T-helper 2 cell treated with Interferon-gamma antibody and Interleukin-4, amounts not matched to agents 100 ng/mL and 5 ng/mL, for 36 hours (primary cell): ENCODE measurements around the gene GALK2. TPM values are rescaled to one million over a fixed set of nuclear protein-coding genes. Genes with fewer than 3 reads are reported as not detected.
"Not testable (repeated sequence)": the region's sequence is repeated elsewhere in the genome, so short reads cannot be mapped to it uniquely, and the experiment has no call there.

Experiments used
- intact Hi-C: fragments of 100-400 bp; cut with micrococcal nuclease; formaldehyde crosslinking; loops from one replicate; pipeline ENCODE4 v1.15.1; 2023
- total RNA-seq: library from RNA; stranded (reverse); gene quantifications from 2 replicates; pipeline ENCODE4 v1.2.3, GENCODE V29; 2022

Gene GALK2
- total RNA-seq, 1 donor from 2014 or later: 31.3 TPM

DNA sequence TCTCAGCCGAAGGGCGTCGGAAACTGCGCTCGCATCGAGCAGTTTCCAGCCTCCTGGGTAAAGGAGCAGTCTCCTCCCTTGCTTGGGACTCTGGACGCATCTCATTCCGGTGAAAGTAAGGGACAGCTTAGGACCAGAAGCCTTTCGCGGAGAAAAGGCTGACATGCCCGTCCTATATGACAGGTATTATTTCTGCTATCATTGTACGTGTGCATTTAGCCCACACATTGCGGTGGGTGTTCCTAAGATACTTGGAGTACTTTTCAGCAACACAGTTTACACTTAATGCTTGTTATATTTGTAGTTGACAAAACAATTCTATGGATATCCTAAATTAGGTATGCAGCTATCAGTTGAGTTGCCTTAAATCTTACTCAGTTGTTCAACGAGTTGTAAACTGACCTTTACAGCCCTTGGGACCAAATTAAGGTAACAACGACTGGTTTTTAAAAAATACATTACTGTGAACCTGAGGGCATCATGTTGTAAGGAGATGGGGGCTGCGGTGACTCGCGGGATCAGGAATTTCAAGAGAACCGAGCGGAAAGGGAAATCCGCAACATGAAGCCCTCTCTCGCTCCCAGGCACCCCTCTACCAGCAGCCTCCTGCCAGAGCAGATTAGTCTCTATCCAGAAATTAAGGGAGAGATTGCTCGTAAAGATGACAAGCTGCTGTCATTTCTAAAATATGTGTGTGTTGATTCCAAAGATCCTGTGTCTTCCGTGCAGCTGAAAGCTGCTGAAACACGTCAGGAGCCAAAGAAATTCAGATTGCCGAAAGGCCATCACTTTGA lies 14.0 kb upstream of the GALK2 start:
- intact Hi-C loops: loop anchor here (1.0 to 10.0 kb wide), 12 partner anchors 14 to 1749 kb away; partner anchors contain the start of genes AP4E1, CEP152, DUT and EID1

DNA sequence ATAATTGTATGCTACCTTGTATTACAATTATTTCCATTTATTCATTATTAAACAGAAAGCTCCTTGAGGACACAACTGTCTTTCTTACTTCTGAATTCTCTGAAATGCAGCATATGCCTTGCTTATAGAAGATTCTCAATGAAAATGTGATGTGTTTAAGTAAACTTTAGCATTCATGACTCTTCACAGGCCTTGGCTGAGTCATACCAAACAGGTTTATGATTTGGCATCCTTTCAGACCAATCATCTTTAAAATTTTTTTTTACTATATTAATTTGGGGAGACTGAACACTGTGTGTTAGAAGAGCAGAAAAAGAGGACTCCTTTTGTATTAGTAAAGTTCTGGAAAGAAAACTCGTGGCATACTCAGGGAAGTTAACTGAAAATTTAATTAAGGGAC lies 6.4 kb upstream of the GALK2 start:
- intact Hi-C loops: no loop called here

DNA sequence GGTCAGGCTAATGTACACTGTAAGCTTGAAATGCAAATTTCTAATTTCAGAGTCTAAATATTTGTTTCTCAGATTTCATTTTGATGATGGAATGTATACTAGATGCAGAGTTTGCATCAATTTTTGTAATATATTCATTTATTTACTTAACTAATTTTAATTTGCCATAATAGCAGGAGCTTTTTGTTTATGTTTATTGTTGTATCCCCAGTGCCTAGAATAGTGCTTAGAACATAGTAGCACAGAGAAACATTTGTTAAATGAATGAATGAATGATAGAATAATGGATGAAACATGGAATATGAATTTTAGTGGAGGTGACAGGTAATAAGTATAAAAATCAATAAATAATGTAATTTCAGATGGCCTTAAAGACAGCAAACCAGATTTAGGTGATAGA lies 5.2 kb upstream of the GALK2 start:
- intact Hi-C loops: no loop called here

DNA sequence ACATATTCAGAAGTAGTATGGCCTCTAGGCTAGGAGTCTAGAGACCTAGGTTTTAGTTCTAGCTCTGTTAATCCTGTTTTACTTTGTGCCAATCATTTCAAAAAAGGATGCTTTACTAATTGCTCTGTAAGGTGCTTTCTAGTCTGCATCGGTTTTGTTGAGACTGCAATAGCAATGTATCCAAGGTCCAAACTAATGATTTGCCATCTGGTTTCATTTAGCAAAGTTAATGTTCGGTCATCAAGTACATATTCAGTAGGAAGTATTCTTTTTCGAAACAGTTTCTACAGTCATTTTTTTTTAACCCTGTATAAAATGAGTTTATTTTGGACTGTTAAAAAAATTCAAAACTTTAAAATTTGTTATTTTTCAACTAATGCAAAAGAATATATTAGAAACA lies 2.0 kb upstream of the GALK2 start:
- intact Hi-C loops: no loop called here

DNA sequence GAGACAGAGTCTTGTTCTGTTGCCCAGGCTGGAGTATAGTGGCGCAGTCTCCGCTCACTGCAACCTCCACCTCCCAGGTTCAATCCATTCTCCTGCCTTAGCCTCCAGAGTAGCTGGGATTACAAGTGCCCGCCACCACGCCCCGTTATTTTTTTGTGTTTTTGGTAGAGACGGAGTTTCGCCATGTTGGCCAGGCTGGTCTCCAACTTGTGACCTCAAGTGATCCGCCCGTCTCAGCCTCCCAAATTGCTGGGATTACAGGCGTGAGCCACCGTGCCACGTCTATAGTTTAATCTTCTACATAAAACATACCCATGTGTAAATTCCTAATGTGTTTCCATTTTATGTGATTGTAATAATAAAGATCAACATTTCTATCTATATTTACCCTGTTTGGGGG lies 1.7 kb downstream of the GALK2 start:
- intact Hi-C loops: loop anchor here (2.0 to 5.0 kb wide), 2 partner anchors 449 to 1251 kb away; partner anchors contain the start of genes DTWD1, FAM227B and USP8

DNA sequence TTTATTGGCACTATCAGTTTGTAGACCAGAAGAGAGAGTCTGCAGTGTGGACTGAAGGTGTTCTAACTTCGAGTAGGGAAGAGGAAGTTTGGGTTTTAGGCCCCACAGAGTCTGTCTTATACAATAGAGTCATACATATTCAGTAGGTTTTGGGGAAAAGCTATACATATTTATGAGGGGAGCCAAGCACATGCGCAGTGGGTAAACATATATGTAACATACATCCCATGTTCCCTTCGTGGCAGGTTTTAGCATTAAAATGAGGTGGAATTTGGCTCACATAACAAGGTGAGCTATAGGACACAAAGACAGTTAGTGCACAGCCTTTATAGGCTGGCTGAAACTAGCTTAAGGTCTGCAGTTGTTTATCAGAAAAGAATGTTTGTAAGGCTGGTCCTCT lies 4.9 kb downstream of the GALK2 start:
- intact Hi-C loops: loop anchor here (5.0 kb wide), 1 partner anchor 1247 kb away; the partner anchor contains the start of gene USP8

DNA sequence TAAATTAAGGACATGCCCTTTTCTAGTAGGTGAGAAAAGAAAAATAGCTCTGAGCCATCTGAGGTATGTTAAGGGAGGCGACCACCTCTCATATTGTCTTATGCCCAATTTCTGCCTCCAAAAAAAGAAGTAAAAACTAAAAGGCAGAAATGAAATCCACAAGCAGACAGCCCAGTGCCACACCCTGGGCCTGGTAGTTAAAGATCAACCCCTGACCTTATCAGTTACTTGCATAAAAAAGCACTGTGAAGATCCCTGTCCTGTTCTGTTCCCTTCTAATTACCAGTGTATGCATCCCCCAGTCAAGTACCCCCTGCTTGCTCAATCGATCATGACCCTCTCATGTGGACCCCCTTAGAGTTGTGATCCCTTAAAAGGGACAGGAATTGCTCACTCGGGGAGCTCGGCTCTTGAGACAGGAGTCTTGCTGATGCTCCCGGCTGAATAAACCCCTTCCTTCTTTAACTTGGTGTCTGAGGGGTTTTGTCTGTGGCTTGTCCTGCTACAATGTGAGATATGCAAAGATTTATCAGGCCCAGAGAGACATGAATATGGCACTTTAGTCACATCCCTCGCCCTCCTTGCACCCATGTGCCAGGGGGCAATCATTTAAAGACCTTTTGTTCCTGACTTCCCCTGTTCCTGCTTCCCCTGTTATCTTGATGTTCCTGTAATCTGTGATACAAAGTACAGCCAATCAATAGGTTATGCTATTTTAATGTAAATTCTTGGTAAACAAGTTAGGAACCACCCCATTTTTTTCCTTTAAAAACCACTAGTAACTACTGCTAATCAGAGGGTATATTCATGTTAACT lies 5.7 kb downstream of the GALK2 start:
- intact Hi-C loops: not testable (repeated sequence)

DNA sequence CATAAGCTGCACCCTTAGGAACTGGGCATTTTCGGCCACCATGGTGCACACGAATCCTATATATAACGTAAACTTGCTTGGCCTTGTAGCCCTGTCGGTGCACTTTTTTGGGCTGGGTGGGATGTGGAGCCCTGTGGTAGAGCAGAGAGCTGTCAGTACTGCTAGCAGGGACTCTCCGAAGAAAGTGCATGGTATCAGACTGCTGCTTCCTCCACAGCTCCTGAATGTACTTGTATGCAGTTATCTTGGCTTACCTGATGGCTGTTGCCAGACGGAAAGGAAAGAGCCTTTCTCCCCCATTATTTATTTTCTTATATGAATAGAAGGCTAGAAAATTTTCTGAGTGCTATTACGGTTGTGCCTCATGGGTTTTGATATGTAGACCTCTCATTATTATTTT lies 8.4 kb downstream of the GALK2 start:
- intact Hi-C loops: no loop called here

DNA sequence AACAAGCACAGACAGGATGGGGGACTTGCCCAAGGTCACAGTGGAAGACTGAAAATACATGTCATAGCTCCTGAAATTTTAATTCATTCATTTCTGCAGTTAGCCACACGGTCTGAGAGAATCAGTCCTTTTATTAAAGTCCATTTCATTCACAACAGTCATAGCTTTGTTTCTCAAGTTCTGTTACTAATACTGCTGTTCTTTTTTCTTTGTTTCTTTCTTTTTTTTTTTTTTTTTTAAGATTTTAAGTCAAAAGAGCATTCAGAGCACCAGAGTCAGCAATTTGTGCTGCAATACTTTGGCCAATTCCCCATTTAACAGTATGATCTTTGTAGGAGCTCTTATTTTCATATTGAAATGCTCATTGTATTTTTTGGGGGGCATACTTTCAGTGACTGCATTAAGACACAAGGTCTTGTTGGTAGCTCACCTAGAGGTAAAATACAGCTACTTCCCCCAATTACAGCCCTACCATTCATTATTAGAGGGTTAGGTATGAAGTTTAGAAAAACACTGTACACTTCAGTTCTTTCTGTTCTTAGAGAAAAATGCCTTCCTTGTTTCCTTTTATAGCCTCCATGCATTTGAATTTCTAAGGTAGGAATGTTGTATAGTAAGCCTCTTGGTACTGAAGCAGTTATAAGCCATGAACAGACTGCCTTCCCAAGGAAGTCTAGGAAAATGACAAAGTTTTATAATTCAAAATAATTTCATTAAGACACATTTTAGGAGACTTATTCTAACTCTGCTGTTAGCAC lies 9.6 kb downstream of the GALK2 start:
- intact Hi-C loops: no loop called here

DNA sequence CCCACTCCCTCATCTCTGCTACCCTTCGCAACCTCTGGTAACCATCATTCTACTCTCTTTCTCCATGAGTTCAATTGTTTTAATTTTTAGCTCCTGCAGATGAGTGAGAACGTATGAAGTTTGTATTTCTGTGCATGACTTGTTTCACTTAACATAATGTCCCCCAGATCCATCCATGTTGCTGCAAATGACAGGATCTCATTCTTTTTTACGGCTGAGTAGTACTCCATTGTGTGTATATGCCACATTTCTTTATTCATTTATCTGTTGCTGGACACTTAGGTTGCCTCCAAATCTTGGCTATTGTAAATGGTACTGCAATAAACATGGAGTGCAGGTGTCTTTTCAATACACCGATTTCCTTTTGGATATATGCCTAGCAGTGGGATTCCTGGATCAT lies 12.1 kb downstream of the GALK2 start:
- intact Hi-C loops: no loop called here

DNA sequence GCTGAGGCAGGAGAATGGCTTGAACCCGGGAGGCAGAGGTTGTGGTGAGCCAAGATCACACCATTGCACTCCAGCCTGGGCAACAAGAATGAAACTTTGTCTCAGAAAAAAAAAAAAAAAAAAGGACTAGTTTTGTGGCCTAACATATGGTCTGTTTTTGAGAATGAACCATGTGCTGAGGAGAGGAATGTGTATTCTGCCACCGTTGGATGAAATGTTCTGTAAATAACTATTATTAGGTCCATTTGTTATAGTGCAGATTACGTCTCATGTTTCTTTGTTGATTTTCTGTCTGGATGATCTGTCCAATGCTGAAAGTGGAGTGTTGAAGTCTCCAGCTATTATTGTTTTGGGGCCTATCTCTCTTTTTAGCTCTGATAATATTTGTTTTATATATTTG lies 13.7 kb downstream of the GALK2 start:
- intact Hi-C loops: not testable (repeated sequence)

DNA sequence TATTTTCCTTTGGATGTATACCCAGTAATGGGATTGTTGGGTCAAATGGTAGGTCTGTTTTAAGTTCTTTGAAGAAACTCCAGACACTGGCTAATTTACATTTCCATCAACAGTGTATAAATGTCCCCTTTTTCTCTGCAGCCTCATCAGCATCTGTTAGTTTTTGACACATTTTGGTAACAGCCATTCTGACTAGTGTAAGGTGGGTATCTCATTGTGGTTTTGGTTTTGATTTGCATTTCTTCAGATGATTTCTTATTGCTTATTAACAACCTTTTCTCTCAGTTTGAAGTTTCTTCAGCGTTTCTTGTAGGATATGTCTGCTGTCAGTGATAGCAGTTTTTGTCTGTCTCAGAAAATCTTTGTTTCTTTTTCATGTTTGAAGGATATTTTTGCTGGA lies 15.4 kb downstream of the GALK2 start:
- intact Hi-C loops: no loop called here

DNA sequence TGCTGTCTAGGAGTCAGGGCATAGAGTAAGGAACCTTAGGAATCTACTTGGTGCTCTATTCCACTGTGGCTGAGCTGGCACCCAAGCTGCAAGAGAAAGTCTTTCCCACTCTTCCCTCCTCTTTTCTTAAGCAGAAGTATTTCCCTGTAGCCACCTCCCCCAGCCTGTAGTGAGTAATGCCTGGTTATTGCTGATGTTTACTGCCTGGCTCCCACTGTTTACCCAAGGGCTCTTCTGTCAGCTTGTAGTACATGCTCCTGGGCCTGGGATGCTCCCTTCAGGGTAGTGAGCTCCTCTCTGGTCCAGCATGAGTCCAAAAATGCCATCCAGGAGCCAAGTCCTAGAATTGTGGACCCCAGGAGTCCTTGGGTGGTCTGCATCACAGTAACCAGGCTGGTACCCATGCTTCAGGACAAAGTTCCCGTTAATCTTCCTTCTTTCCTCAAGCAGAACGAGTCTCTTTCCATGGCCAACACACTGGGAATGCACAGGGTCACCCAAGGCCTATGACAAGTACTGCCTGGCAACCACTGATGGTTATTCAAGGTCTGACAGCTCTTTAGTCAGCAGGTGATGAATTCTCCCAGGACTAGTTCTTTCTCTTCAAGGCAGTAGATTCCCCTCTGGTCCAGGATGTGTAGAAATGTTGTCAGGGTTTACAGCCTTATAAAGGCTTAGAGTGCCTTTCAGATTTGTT lies 17.6 kb downstream of the GALK2 start:
- intact Hi-C loops: no loop called here

DNA sequence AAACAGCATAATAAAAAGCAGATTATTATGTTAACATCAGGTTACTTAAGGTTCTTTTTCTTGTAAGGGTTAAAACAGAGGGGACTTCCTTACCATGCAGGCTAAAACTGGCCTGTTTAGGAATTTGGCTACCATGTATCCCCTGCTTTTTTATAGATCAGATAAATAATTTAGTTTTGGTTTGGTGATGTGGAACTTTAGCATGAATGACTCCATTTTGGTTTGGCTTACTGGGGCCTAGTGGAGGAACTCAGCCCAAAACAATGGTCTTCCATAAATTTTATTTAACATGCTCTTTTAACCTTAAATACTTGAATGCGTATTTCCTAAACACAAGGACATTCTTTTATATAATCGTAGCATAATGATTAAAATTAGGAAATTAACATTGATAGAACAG lies 18.9 kb downstream of the GALK2 start:
- intact Hi-C loops: no loop called here

DNA sequence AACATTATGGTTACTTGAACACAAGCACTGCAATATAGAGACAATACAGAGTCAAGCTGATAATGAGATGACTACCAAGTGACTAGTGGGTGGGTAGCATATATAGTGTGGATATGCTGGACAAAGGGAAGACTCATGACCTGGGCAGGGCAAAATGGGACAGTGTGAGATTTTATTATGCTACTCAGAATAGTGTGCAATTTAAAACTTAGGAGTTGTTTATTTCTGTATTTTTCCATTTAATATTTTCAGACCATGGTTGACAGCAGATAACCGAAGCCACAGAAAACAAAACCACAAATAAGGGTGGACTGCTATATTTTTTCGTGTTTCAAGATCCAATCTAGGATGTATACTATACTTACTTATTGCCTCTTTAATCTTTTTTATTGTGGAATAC lies 19.6 kb downstream of the GALK2 start:
- intact Hi-C loops: no loop called here

DNA sequence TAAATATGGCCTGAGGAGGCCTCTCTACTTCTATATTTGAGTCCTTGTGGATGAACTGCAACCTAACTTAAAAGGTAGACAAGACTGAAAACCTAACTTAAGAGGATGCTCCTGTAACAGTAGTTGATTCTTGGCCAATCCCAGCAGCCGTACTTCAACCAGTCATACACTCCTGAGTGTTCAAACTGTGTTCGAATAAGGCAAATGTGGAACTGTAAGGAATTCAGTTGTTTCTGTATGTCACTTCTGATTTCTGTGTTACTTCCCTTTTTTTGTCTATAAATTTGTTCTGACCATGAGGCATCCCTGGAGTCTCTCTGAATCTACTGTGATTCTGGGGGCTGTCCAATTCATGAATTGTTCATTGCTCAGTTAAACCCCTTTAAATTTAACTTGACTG lies 20.5 kb downstream of the GALK2 start:
- intact Hi-C loops: no loop called here

DNA sequence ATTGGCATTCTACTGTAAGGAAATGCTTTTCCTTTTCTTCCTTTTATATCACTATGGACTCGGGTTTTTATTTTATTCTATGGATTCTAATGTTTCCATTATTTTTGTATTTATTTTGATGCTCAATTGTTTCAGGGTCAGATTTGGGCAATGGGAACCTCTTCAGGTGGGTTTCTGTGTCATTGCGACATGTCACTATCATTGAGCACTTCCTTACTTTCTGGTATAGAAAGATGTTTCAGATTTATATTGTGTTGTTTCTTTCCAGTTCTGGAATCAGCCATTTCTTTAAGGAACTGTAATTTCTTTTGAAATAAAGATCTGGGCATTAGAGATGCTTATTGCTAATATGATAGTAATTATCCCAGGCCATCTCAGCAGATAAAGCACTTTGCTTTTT lies 21.8 kb downstream of the GALK2 start:
- intact Hi-C loops: no loop called here

DNA sequence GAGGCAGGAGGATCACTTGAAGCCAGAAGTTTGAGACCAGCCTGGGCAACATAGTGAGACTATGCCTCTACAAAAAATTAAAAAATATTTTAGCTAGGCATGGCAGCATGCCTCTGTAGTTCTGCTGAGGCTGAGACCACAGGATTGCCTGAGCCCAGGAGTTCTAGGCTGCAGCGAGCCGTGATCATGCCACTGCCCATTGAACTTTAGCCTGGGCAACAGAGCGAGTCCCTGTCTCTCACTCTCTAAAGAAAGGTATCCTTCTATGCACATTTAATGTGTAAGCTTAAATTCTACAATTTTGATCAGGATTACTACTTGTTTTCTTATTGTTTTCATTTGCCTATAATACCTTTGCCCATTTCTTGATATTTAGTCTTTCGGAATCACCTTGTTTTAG lies 26.8 kb downstream of the GALK2 start:
- intact Hi-C loops: no loop called here

DNA sequence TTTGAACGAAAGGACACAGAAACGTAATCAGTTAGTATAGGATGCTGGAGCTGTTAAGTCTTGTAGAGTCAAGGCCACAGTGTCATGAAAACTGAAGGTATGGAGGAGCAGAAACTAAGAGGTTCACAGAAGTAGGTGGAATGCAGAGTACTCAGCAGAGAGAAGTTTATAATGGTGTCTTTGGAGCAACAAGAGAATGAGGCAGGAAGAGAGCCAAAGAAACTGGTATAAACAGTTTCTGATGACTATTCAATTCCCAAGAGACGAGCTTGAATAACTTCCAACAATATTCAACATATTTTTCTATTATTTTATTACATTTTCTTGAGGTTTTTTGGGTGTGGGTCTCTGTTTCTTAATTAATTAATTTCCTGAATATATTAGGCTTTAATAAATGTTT lies 29.6 kb downstream of the GALK2 start:
- intact Hi-C loops: no loop called here

DNA sequence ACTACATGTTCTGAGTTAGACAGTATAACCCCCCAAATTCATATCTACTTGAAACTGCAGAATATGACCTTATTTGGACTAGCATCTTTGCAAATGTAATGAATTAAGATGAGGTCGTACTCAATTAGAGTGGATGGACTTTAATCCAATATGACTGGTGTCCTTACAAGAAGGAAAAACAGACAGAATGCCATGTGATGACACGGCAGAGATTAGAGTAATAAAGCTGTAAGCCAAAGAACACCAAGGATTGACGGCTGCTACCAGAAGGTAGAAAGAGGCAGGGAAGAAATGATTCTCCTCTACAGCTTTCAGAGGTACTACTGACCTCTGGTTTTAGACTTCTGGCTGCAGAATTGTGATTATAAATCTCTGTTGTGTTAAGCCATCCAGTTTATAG lies 30.3 kb downstream of the GALK2 start:
- intact Hi-C loops: no loop called here

DNA sequence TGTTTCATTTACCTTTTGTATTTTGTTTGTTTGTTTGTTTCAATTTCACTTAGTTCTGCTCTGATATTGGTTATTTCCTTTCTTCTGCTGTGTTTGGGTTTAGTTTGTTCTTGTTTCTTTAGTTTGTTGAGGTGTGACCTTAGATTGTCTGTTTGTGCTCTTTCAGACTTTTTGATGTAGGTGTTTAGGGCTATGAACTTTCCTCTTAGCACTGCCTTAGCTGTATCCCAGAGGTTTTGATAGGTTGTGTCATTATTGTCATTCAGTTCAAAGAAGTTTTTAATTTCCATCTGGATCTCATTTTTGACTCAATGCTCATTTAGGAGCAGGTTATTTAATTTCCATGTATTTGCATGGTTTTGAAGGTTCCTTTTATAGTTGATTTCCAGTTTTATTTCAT lies 38.1 kb downstream of the GALK2 start:
- intact Hi-C loops: not testable (repeated sequence)
